ENCODE measurements around the gene MDK.

Gene MDK

DNA sequence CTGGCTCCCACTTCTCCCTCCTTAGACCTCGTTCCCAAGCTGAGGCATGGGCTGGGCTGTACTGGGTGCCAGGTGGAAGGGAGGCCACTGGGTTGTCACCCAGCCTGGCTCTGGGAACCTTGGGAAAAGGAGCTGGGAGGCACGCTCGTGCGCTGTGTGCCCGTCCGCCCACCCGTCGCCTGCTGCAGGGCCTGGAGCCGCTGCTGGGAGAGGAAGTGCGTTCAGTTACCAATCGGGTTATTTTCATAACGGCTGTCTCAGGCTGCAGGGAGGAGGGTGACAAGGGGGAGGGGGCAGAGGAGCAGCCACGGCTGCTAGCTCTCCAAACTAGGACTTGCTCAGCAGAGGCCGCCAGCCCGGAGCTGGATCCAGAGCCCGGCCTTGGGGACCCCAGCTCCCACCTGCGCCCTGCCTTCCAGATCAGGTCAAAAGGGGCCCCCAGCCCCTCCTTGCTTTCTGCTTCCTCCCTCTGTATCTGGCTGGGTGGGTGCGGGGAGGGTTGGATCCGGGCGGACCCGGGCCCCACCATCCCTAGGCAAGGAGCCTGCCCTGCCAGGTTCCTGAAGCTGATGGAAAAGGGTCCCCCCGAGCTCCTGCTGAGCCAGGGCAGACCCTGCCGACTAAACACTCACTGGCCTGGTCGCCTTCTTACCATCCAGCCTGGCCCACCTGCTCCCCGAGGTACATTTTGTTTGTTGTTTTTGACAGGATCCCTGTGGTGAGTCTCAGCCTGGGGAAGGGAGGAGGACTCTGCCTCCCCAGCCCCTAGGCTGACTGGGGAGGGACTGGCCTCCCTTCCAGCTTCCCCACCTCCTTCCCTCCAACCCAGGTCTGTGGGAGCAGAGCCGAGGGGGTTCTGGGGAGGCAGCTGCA is 19.9 kb upstream of the MDK start (continued):
- TF ChIP-seq ZNF24 (tag by site-specific recombination; IDR thresholded peaks at IDR 0.05): no peak
- TF ChIP-seq ZBTB1 (tag by site-specific recombination; IDR thresholded peaks at IDR 0.05): no peak
- TF ChIP-seq ZNF350 (tag by site-specific recombination; IDR thresholded peaks at IDR 0.05): no peak
- no peak for TF ChIP-seq ZNF791 (tag by site-specific recombination; IDR thresholded peaks at IDR 0.05)
- no peak for TF ChIP-seq ZNF626 (tag by site-specific recombination; IDR thresholded peaks at IDR 0.05)
- no peak for TF ChIP-seq ZNF416 (tag by site-specific recombination; IDR thresholded peaks at IDR 0.05)
- TF ChIP-seq ZNF157 (tag by site-specific recombination; IDR thresholded peaks at IDR 0.05): no peak
- TF ChIP-seq ZNF169 (tag by site-specific recombination; IDR thresholded peaks at IDR 0.05): no peak
- TF ChIP-seq ZNF664 (tag by site-specific recombination; IDR thresholded peaks at IDR 0.05): no peak
- no peak for TF ChIP-seq ZNF701 (tag by site-specific recombination; IDR thresholded peaks at IDR 0.05)
- no peak for TF ChIP-seq ZNF155 (tag by site-specific recombination; IDR thresholded peaks at IDR 0.05)
- TF ChIP-seq ZFHX2 (tag by site-specific recombination; conservative IDR thresholded peaks at IDR 0.05): peak; percentile 83
- TF ChIP-seq ZNF112 (tag by site-specific recombination; IDR thresholded peaks at IDR 0.05): no peak
- TF ChIP-seq ZNF837 (tag by site-specific recombination; IDR thresholded peaks at IDR 0.05): no peak
- no peak for TF ChIP-seq GLIS1 (tag by site-specific recombination; IDR thresholded peaks at IDR 0.05)
- TF ChIP-seq GLI4 (tag by site-specific recombination; IDR thresholded peaks at IDR 0.05): no peak
- no peak for TF ChIP-seq PRDM4 (tag by site-specific recombination; IDR thresholded peaks at IDR 0.05)
- TF ChIP-seq ZBTB10 (tag by site-specific recombination; IDR thresholded peaks at IDR 0.05): no peak
- peak; percentile 94 for TF ChIP-seq ZBTB8A (tag by site-specific recombination; IDR thresholded peaks at IDR 0.05)
- TF ChIP-seq, protein P1, sequence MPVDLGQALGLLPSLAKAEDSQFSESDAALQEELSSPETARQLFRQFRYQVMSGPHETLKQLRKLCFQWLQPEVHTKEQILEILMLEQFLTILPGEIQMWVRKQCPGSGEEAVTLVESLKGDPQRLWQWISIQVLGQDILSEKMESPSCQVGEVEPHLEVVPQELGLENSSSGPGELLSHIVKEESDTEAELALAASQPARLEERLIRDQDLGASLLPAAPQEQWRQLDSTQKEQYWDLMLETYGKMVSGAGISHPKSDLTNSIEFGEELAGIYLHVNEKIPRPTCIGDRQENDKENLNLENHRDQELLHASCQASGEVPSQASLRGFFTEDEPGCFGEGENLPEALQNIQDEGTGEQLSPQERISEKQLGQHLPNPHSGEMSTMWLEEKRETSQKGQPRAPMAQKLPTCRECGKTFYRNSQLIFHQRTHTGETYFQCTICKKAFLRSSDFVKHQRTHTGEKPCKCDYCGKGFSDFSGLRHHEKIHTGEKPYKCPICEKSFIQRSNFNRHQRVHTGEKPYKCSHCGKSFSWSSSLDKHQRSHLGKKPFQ (tag by site-specific recombination; IDR thresholded peaks at IDR 0.05): no peak
- TF ChIP-seq ZEB2 (tag by site-specific recombination; IDR thresholded peaks at IDR 0.05): no peak
- TF ChIP-seq GLI2 (tag by site-specific recombination; IDR thresholded peaks at IDR 0.05; ENCODE audit: borderline replicate concordance, low read depth): no peak
- peak; percentile 51; the same call in 1 of the 2 replicates for TF ChIP-seq ZNF76 (tag by site-specific recombination; IDR thresholded peaks at IDR 0.05; ENCODE audit: borderline replicate concordance, low read depth)
- no peak for TF ChIP-seq ZNF529 (tag by site-specific recombination; IDR thresholded peaks at IDR 0.05; ENCODE audit: insufficient replicate concordance)
- TF ChIP-seq, protein P2, sequence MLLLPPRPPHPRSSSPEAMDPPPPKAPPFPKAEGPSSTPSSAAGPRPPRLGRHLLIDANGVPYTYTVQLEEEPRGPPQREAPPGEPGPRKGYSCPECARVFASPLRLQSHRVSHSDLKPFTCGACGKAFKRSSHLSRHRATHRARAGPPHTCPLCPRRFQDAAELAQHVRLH (tag by site-specific recombination; IDR thresholded peaks at IDR 0.05): no peak
- no peak for TF ChIP-seq SP3 (tag by site-specific recombination; IDR thresholded peaks at IDR 0.05)
- TF ChIP-seq ZNF747 (tag by site-specific recombination; IDR thresholded peaks at IDR 0.05): no peak
- no peak for TF ChIP-seq SCRT1 (tag by site-specific recombination; IDR thresholded peaks at IDR 0.05; ENCODE audit: borderline replicate concordance)
- TF ChIP-seq, protein P3, sequence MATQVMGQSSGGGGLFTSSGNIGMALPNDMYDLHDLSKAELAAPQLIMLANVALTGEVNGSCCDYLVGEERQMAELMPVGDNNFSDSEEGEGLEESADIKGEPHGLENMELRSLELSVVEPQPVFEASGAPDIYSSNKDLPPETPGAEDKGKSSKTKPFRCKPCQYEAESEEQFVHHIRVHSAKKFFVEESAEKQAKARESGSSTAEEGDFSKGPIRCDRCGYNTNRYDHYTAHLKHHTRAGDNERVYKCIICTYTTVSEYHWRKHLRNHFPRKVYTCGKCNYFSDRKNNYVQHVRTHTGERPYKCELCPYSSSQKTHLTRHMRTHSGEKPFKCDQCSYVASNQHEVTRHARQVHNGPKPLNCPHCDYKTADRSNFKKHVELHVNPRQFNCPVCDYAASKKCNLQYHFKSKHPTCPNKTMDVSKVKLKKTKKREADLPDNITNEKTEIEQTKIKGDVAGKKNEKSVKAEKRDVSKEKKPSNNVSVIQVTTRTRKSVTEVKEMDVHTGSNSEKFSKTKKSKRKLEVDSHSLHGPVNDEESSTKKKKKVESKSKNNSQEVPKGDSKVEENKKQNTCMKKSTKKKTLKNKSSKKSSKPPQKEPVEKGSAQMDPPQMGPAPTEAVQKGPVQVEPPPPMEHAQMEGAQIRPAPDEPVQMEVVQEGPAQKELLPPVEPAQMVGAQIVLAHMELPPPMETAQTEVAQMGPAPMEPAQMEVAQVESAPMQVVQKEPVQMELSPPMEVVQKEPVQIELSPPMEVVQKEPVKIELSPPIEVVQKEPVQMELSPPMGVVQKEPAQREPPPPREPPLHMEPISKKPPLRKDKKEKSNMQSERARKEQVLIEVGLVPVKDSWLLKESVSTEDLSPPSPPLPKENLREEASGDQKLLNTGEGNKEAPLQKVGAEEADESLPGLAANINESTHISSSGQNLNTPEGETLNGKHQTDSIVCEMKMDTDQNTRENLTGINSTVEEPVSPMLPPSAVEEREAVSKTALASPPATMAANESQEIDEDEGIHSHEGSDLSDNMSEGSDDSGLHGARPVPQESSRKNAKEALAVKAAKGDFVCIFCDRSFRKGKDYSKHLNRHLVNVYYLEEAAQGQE (tag by site-specific recombination; IDR thresholded peaks at IDR 0.05): no peak
- no peak for TF ChIP-seq ZXDB (tag by site-specific recombination; IDR thresholded peaks at IDR 0.05)
- no peak for TF ChIP-seq ZNF311 (tag by site-specific recombination; IDR thresholded peaks at IDR 0.05; ENCODE audit: borderline replicate concordance)
